B cell (primary cell): ENCODE measurements around the gene ELANE.

ENCODE experiments used
- EZH2 ChIP-seq: IDR thresholded peaks from 2 replicates; pipeline ENCODE4 v1.6.1; 2012; ENCODE audit warnings: borderline replicate concordance, low read depth, mild to moderate bottlenecking, moderate library complexity, low read length; ENCODE audit not compliant: insufficient read depth, poor library complexity, severe bottlenecking
- TF ChIP-seq, protein P1 (sequence below): fragments of 200-600 bp; IDR thresholded peaks from one replicate; pipeline ENCODE4 v1.8.0; 2022; ENCODE audit warnings: antibody characterized with exemption, mild to moderate bottlenecking

DNA sequence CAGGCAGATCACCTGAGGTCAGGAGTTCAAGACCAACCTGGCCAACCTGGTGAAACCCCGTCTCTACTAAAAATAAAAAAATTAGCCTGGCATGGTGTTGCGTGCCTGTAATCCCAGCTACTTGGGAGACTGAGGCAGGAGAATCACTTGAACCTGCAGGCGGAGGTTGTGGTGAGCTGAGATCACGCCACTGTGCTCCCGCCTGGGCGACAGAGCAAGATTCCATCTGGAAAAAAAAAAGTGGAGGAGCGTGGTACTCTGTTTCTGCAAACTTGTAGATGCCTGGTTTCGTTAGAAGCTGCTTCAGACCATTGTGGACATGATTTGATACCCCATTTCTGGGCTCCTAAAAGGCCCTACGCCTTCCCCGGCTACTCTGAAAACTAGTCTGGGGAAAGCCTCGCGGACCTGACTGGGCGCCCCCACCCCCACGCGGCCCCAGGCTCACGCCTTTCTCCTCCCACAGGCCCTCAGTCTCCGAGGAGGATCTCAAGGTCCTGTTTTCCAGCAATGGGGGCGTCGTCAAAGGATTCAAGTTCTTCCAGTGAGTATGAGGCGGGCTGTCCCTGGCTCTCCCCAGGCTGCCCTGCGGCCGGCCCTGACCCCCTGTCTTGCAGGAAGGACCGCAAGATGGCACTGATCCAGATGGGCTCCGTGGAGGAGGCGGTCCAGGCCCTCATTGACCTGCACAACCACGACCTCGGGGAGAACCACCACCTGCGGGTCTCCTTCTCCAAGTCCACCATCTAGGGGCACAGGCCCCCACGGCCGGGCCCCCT, 41.8 kb upstream of the ELANE start:
- TF ChIP-seq, protein P1, sequence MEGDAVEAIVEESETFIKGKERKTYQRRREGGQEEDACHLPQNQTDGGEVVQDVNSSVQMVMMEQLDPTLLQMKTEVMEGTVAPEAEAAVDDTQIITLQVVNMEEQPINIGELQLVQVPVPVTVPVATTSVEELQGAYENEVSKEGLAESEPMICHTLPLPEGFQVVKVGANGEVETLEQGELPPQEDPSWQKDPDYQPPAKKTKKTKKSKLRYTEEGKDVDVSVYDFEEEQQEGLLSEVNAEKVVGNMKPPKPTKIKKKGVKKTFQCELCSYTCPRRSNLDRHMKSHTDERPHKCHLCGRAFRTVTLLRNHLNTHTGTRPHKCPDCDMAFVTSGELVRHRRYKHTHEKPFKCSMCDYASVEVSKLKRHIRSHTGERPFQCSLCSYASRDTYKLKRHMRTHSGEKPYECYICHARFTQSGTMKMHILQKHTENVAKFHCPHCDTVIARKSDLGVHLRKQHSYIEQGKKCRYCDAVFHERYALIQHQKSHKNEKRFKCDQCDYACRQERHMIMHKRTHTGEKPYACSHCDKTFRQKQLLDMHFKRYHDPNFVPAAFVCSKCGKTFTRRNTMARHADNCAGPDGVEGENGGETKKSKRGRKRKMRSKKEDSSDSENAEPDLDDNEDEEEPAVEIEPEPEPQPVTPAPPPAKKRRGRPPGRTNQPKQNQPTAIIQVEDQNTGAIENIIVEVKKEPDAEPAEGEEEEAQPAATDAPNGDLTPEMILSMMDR: no peak
- TF ChIP-seq EZH2: no peak
